Measurements from ENCODE around the gene CPNE8.

Gene CPNE8

DNA sequence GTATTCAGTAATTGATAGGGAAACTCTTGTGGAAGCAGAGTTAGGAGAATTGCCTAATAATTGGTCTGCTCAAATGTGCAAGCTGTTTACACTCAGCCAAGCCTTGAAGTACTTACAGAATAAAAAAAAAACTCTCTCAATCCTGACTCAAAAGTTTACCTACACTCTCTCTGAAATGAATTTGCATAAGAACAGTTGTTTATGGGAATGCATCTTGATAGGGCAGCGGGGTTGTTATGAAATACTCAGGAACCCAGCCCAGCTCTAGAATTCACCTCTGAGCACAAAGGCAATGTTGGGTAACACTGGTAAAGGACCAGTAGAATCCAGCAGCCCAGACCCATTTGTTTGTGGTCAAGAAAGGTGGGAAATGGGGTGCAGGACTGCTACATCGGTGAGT lies 267.0 kb downstream of the CPNE8 start:
- Histone ChIP-seq H3K36me3 (ENCODE audit: control insufficient read depth in 4 of 4, insufficient read depth in 4 of 4, low read length in 3 of 4) (no peaks in the 10 kb centered on the region), H3K9me3 (ENCODE audit: control extremely low read depth in 1 of 5, control insufficient read depth in 4 of 5, insufficient read depth in 2 of 5, low read depth in 1 of 5, low read length in 4 of 5) (peaks cover 0 to 2% (median 0%) of the 10 kb centered on the region in 5 experiments), H3K4me1 (ENCODE audit: control extremely low read depth in 1 of 4, control insufficient read depth in 4 of 4, insufficient read depth in 4 of 4, low read length in 3 of 4) (no peaks in the 10 kb centered on the region), H3K4me3 (ENCODE audit: control insufficient read depth in 1 of 7, extremely low read depth in 1 of 7, insufficient read depth in 4 of 7, low read depth in 2 of 7, low read length in 6 of 7) (no peak overlapping the region), H3K27me3 (replicated peaks in 2 of 5; ENCODE audit: control insufficient read depth in 4 of 5, insufficient read depth in 5 of 5, low read length in 4 of 5) (no peaks in the 10 kb centered on the region), H3K27ac (ENCODE audit: insufficient read depth in 1 of 2, low read depth in 1 of 2, low read length in 2 of 2, poor library complexity in 1 of 2, severe bottlenecking in 2 of 2) (no peak overlapping the region)
- DNase-seq, result no peak
- CTCF ChIA-PET, result no interaction called here
- POLR2A ChIA-PET, result no interaction called here
- 97% methylated on average over 2 of the region's 2 CpGs for WGBS (ENCODE audit: insufficient coverage)

GRCh38 chr12:38633511-38633910 lies 271.9 kb downstream of the CPNE8 start:
- POLR2A ChIA-PET, result no interaction called here
- CTCF ChIA-PET, result no interaction called here

GRCh38 chr12:38629064-38629463 lies 276.3 kb downstream of the CPNE8 start:
- no CpG with 5 or more reads among the region's 2 CpGs for whole genome bisulfite sequencing (ENCODE audit: insufficient coverage)
- ChIA-PET CTCF (no interaction called here), POLR2A (no interaction called here)
- Histone ChIP-seq H3K4me1 (ENCODE audit: control extremely low read depth in 1 of 4, control insufficient read depth in 4 of 4, insufficient read depth in 4 of 4, low read length in 3 of 4) (no peaks in the 10 kb centered on the region), H3K27ac (ENCODE audit: insufficient read depth in 1 of 2, low read depth in 1 of 2, low read length in 2 of 2, poor library complexity in 1 of 2, severe bottlenecking in 2 of 2) (no peak overlapping the region), H3K4me3 (ENCODE audit: control insufficient read depth in 1 of 7, extremely low read depth in 1 of 7, insufficient read depth in 4 of 7, low read depth in 2 of 7, low read length in 6 of 7) (no peak overlapping the region), H3K27me3 (replicated peaks in 2 of 5; ENCODE audit: control insufficient read depth in 4 of 5, insufficient read depth in 5 of 5, low read length in 4 of 5) (no peaks in the 10 kb centered on the region), H3K36me3 (ENCODE audit: control insufficient read depth in 4 of 4, insufficient read depth in 4 of 4, low read length in 3 of 4) (no peaks in the 10 kb centered on the region), H3K9me3 (ENCODE audit: control extremely low read depth in 1 of 5, control insufficient read depth in 4 of 5, insufficient read depth in 2 of 5, low read depth in 1 of 5, low read length in 4 of 5) (no peaks in the 10 kb centered on the region)
- no peak for DNase-seq

More at GRCh38 chr12:38633511-38633910, 271.9 kb downstream of the CPNE8 start:
- H3K4me3 ChIP-seq (ENCODE audit: control insufficient read depth in 1 of 7, extremely low read depth in 1 of 7, insufficient read depth in 4 of 7, low read depth in 2 of 7, low read length in 6 of 7), result no peak overlapping the region
- H3K27ac ChIP-seq (ENCODE audit: insufficient read depth in 1 of 2, low read depth in 1 of 2, low read length in 2 of 2, poor library complexity in 1 of 2, severe bottlenecking in 2 of 2), result no peak overlapping the region
- no peaks in the 10 kb centered on the region for H3K9me3 ChIP-seq (ENCODE audit: control extremely low read depth in 1 of 5, control insufficient read depth in 4 of 5, insufficient read depth in 2 of 5, low read depth in 1 of 5, low read length in 4 of 5)
- H3K36me3 ChIP-seq (ENCODE audit: control insufficient read depth in 4 of 4, insufficient read depth in 4 of 4, low read length in 3 of 4), result no peaks in the 10 kb centered on the region
- H3K4me1 ChIP-seq (ENCODE audit: control extremely low read depth in 1 of 4, control insufficient read depth in 4 of 4, insufficient read depth in 4 of 4, low read length in 3 of 4), result no peaks in the 10 kb centered on the region
- 100% methylated on average over 2 of the region's 4 CpGs for WGBS (ENCODE audit: insufficient coverage)
- H3K27me3 ChIP-seq (replicated peaks in 2 of 5; ENCODE audit: control insufficient read depth in 4 of 5, insufficient read depth in 5 of 5, low read length in 4 of 5), result no peaks in the 10 kb centered on the region
- no peak for DNase-seq

GRCh38 chr12:38628288-38628687 lies 277.1 kb downstream of the CPNE8 start:
- no peaks in the 10 kb centered on the region for H3K9me3 ChIP-seq (ENCODE audit: control extremely low read depth in 1 of 5, control insufficient read depth in 4 of 5, insufficient read depth in 2 of 5, low read depth in 1 of 5, low read length in 4 of 5)
- ChIA-PET CTCF (no interaction called here), POLR2A (no interaction called here)
- H3K4me1 ChIP-seq (ENCODE audit: control extremely low read depth in 1 of 4, control insufficient read depth in 4 of 4, insufficient read depth in 4 of 4, low read length in 3 of 4), result no peaks in the 10 kb centered on the region
- DNase-seq, result no peak
- no peak overlapping the region for H3K4me3 ChIP-seq (ENCODE audit: control insufficient read depth in 1 of 7, extremely low read depth in 1 of 7, insufficient read depth in 4 of 7, low read depth in 2 of 7, low read length in 6 of 7)
- H3K27me3 ChIP-seq (replicated peaks in 2 of 5; ENCODE audit: control insufficient read depth in 4 of 5, insufficient read depth in 5 of 5, low read length in 4 of 5), result no peaks in the 10 kb centered on the region
- no peak overlapping the region for H3K27ac ChIP-seq (ENCODE audit: insufficient read depth in 1 of 2, low read depth in 1 of 2, low read length in 2 of 2, poor library complexity in 1 of 2, severe bottlenecking in 2 of 2)
- no peaks in the 10 kb centered on the region for H3K36me3 ChIP-seq (ENCODE audit: control insufficient read depth in 4 of 4, insufficient read depth in 4 of 4, low read length in 3 of 4)

GRCh38 chr12:38625306-38625705 lies 280.1 kb downstream of the CPNE8 start:
- CTCF ChIA-PET, result no interaction called here

GRCh38 chr12:38614171-38614570 lies 291.2 kb downstream of the CPNE8 start:
- Histone ChIP-seq H3K36me3 (ENCODE audit: control insufficient read depth in 4 of 4, insufficient read depth in 4 of 4, low read length in 3 of 4) (no peaks in the 10 kb centered on the region), H3K9me3 (ENCODE audit: control extremely low read depth in 1 of 5, control insufficient read depth in 4 of 5, insufficient read depth in 2 of 5, low read depth in 1 of 5, low read length in 4 of 5) (no peaks in the 10 kb centered on the region), H3K4me3 (ENCODE audit: control insufficient read depth in 1 of 7, extremely low read depth in 1 of 7, insufficient read depth in 4 of 7, low read depth in 2 of 7, low read length in 6 of 7) (no peak overlapping the region), H3K27me3 (replicated peaks in 2 of 5; ENCODE audit: control insufficient read depth in 4 of 5, insufficient read depth in 5 of 5, low read length in 4 of 5) (no peaks in the 10 kb centered on the region), H3K4me1 (ENCODE audit: control extremely low read depth in 1 of 4, control insufficient read depth in 4 of 4, insufficient read depth in 4 of 4, low read length in 3 of 4) (no peaks in the 10 kb centered on the region), H3K27ac (ENCODE audit: insufficient read depth in 1 of 2, low read depth in 1 of 2, low read length in 2 of 2, poor library complexity in 1 of 2, severe bottlenecking in 2 of 2) (no peak overlapping the region)
- POLR2A ChIA-PET, result no interaction called here
- no peak for DNase-seq
- CTCF ChIA-PET, result no interaction called here
- WGBS (ENCODE audit: insufficient coverage), result 80% methylated on average over 2 of the region's 2 CpGs

More at GRCh38 chr12:38625306-38625705, 280.1 kb downstream of the CPNE8 start:
- Histone ChIP-seq H3K4me3 (ENCODE audit: control insufficient read depth in 1 of 7, extremely low read depth in 1 of 7, insufficient read depth in 4 of 7, low read depth in 2 of 7, low read length in 6 of 7) (no peak overlapping the region), H3K36me3 (ENCODE audit: control insufficient read depth in 4 of 4, insufficient read depth in 4 of 4, low read length in 3 of 4) (no peaks in the 10 kb centered on the region), H3K9me3 (ENCODE audit: control extremely low read depth in 1 of 5, control insufficient read depth in 4 of 5, insufficient read depth in 2 of 5, low read depth in 1 of 5, low read length in 4 of 5) (no peaks in the 10 kb centered on the region), H3K27me3 (replicated peaks in 2 of 5; ENCODE audit: control insufficient read depth in 4 of 5, insufficient read depth in 5 of 5, low read length in 4 of 5) (no peaks in the 10 kb centered on the region), H3K27ac (ENCODE audit: insufficient read depth in 1 of 2, low read depth in 1 of 2, low read length in 2 of 2, poor library complexity in 1 of 2, severe bottlenecking in 2 of 2) (no peak overlapping the region), H3K4me1 (ENCODE audit: control extremely low read depth in 1 of 4, control insufficient read depth in 4 of 4, insufficient read depth in 4 of 4, low read length in 3 of 4) (no peaks in the 10 kb centered on the region)
- DNase-seq, result no peak
- POLR2A ChIA-PET, result interaction anchor here (0.7 kb wide), 1 partner anchor 960 kb away, joined by 3 read pairs; no protein-coding TSS in a partner anchor
- WGBS (ENCODE audit: insufficient coverage), result 99% methylated on average over 4 of the region's 5 CpGs

DNA sequence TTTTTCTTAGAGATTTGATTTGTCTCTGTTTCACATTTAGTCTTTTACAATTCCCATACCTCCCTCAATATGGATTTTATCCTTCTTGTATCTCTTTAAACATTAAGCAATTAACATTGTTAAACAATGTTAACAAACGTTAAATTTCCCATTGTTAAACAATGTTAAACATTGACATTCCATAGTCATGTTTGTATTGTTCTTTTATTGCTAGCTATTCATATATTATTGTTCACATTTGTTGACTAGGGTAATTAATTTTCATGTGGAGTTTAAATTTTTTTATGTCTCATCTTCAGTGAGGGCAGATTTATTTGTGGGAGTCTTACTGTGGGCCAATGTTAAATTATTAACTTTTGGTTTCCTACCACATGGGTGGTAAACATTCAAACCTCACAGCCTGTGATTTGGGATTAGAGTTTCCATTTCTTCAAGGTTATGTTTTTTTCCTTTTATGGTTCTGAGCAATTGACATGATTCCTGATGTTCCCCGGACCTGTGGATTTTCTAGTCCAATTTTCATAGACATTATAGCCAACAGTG lies 294.5 kb downstream of the CPNE8 start:
- ChIA-PET CTCF (interaction anchor here (0.7 kb wide), 1 partner anchor 8 kb away, joined by 4 read pairs; no protein-coding TSS in a partner anchor), POLR2A (no interaction called here)
- H3K4me1 ChIP-seq (ENCODE audit: control extremely low read depth in 1 of 4, control insufficient read depth in 4 of 4, insufficient read depth in 4 of 4, low read length in 3 of 4), result no peaks in the 10 kb centered on the region
- no peaks in the 10 kb centered on the region for H3K27me3 ChIP-seq (replicated peaks in 2 of 5; ENCODE audit: control insufficient read depth in 4 of 5, insufficient read depth in 5 of 5, low read length in 4 of 5)
- H3K27ac ChIP-seq (ENCODE audit: insufficient read depth in 1 of 2, low read depth in 1 of 2, low read length in 2 of 2, poor library complexity in 1 of 2, severe bottlenecking in 2 of 2), result no peak overlapping the region
- WGBS (ENCODE audit: insufficient coverage), result 86% methylated on average over 1 of the region's 2 CpGs
- H3K9me3 ChIP-seq (ENCODE audit: control extremely low read depth in 1 of 5, control insufficient read depth in 4 of 5, insufficient read depth in 2 of 5, low read depth in 1 of 5, low read length in 4 of 5), result no peaks in the 10 kb centered on the region
- DNase-seq, result no peak
- H3K4me3 ChIP-seq (ENCODE audit: control insufficient read depth in 1 of 7, extremely low read depth in 1 of 7, insufficient read depth in 4 of 7, low read depth in 2 of 7, low read length in 6 of 7), result no peak overlapping the region
- no peaks in the 10 kb centered on the region for H3K36me3 ChIP-seq (ENCODE audit: control insufficient read depth in 4 of 4, insufficient read depth in 4 of 4, low read length in 3 of 4)
